Gastrocnemius medialis (tissue), 4 donors: ENCODE results near the gene ALDH3B1. TPM values are rescaled to one million over a fixed set of nuclear protein-coding genes. Genes with fewer than 3 reads are reported as not detected.

Experiments
- ATAC-seq, 2 donors: fragments of 150-250 bp; one replicate each; pipeline ENCODE4 v1.9.1; 2016
- DNase-seq, 2 donors: peaks; one replicate each; pipeline ENCODE4 v3.0.0-alpha.2; 2019
- H3K27ac ChIP-seq, 4 donors: fragments of 200-600 bp; sonication (generic); 1 replicate in 1 of 4; 2 replicates in 3 of 4; pipeline ENCODE4 v1.5.1; 2016 to 2018; ENCODE audit warnings: mild to moderate bottlenecking in 2 of 4, moderate library complexity in 1 of 4
- H3K27me3 ChIP-seq, 3 donors: fragments of 200-600 bp; sonication (generic) in 2 of 3; 1 replicate in 1 of 3; 2 replicates in 2 of 3; pipeline versions ENCODE4 v1.5.1 to v1.6.0; 2016 to 2019; ENCODE audit warnings: mild to moderate bottlenecking in 1 of 3, moderate library complexity in 1 of 3
- H3K36me3 ChIP-seq, 2 donors: fragments of 200-600 bp; sonication (generic) in 1 of 2; one replicate each; pipeline ENCODE4 v1.5.1; 2017 to 2018
- H3K4me1 ChIP-seq, 2 donors: fragments of 200-600 bp; sonication (generic) in 1 of 2; one replicate each; pipeline ENCODE4 v1.5.1; 2016 to 2017; ENCODE audit warnings: mild to moderate bottlenecking in 2 of 2
- H3K4me3 ChIP-seq, 4 donors: fragments of 200-600 bp; sonication (generic) in 3 of 4; 1 replicate in 1 of 4; 2 replicates in 3 of 4; pipeline ENCODE4 v1.5.1; 2016 to 2019; ENCODE audit warnings: mild to moderate bottlenecking in 2 of 4
- H3K9me3 ChIP-seq, 3 donors: fragments of 200-600 bp; sonication (generic) in 2 of 3; 1 replicate in 1 of 3; 2 replicates in 2 of 3; pipeline ENCODE4 v1.5.1; 2016 to 2019
- CTCF ChIP-seq, 5 experiments: fragments of 450-650 bp in 3 of 5; fragments of 200-600 bp in 2 of 5; sonication (generic) in 2 of 5; IDR thresholded peaks in 4 of 5; conservative IDR thresholded peaks in 1 of 5; 1 replicate in 4 of 5; 2 replicates in 1 of 5; pipeline ENCODE4 v1.5.1; 2016 to 2019; ENCODE audit warnings: antibody characterized with exemption in 5 of 5, mild to moderate bottlenecking in 3 of 5, moderate library complexity in 3 of 5
- POLR2A ChIP-seq, 2 donors: fragments of 450-650 bp; IDR thresholded peaks; one replicate each; pipeline ENCODE4 v1.6.1; 2017; ENCODE audit warnings: antibody characterized with exemption in 2 of 2, mild to moderate bottlenecking in 2 of 2, moderate library complexity in 2 of 2
- in situ Hi-C, 4 donors: fragments of 200-750 bp; cut with MboI; loops; one replicate each; pipeline versions ENCODE4 v1.15.0 to v1.8.0; 2017; ENCODE audit warnings: low sequenced_read_pairs in 4 of 4
- intact Hi-C: fragments of 100-400 bp; cut with DNase I; formaldehyde crosslinking; loops from one replicate; pipeline ENCODE4 v1.15.1; 2023; ENCODE audit warnings: low total_unique reads
- total RNA-seq, 4 donors: library from RNA; depleted of rRNA; stranded (reverse); fragments of >200 nt; gene quantifications; one replicate each; pipeline versions ENCODE4 v1.1.0 to v1.2.3, GENCODE V29; 2016

The ALDH3B1 gene
- total RNA-seq, 4 donors from 2014 or later = 2.2 to 5.1 (median 3.6) TPM

GRCh38 chr11:68012044-68012842, 2.1 kb downstream of the ALDH3B1 start:
- no peak overlapping the region for H3K27ac ChIP-seq
- peaks cover 7 to 18% of the 10 kb centered on the region in 2 donors for H3K4me1 ChIP-seq
- no peak for TF ChIP-seq CTCF (IDR thresholded peaks at IDR 0.05 in 4 of 5, conservative IDR thresholded peaks at IDR 0.05 in 1 of 5)
- TF ChIP-seq POLR2A (IDR thresholded peaks at IDR 0.05) = no peak
- in situ Hi-C loops (no loop called here), intact Hi-C loops (no loop called here)
- DNase-seq = no peak
- no peaks in the 10 kb centered on the region for H3K27me3 ChIP-seq
- no peak overlapping the region for H3K4me3 ChIP-seq
- H3K9me3 ChIP-seq = no peaks in the 10 kb centered on the region
- H3K36me3 ChIP-seq = no peaks in the 10 kb centered on the region
- ATAC-seq = no peak

- in situ Hi-C loops (no loop called here), intact Hi-C loops (no loop called here)
- no peak for DNase-seq
- H3K4me1 ChIP-seq = peaks cover 7 to 18% of the 10 kb centered on the region in 2 donors
- H3K9me3 ChIP-seq = no peaks in the 10 kb centered on the region
- TF ChIP-seq CTCF (IDR thresholded peaks at IDR 0.05 in 4 of 5, conservative IDR thresholded peaks at IDR 0.05 in 1 of 5) (no peak), POLR2A (IDR thresholded peaks at IDR 0.05) (no peak)
- ATAC-seq = no peak
- no peak overlapping the region for H3K4me3 ChIP-seq
- H3K27me3 ChIP-seq = no peaks in the 10 kb centered on the region
- no peaks in the 10 kb centered on the region for H3K36me3 ChIP-seq
- H3K27ac ChIP-seq = no peak overlapping the region
These were observed 2.9 kb downstream of the ALDH3B1 start for GRCh38 chr11:68012843-68013610.

- in situ Hi-C loops (no loop called here), intact Hi-C loops (no loop called here)
- Histone ChIP-seq H3K4me3 (no peak overlapping the region), H3K4me1 (peaks cover 7 to 18% of the 10 kb centered on the region in 2 donors), H3K9me3 (no peaks in the 10 kb centered on the region), H3K27ac (no peak overlapping the region), H3K27me3 (no peaks in the 10 kb centered on the region), H3K36me3 (no peaks in the 10 kb centered on the region)
- TF ChIP-seq CTCF (IDR thresholded peaks at IDR 0.05 in 4 of 5, conservative IDR thresholded peaks at IDR 0.05 in 1 of 5) = no peak
- TF ChIP-seq POLR2A (IDR thresholded peaks at IDR 0.05) = no peak
- ATAC-seq = no peak
- DNase-seq = no peak
These were observed 3.6 kb downstream of the ALDH3B1 start for GRCh38 chr11:68013611-68014156.

GRCh38 chr11:68014157-68014946, 4.2 kb downstream of the ALDH3B1 start:
- in situ Hi-C loops (no loop called here), intact Hi-C loops (no loop called here)
- no peaks in the 10 kb centered on the region for H3K9me3 ChIP-seq
- H3K36me3 ChIP-seq = no peaks in the 10 kb centered on the region
- ATAC-seq = no peak
- no peaks in the 10 kb centered on the region for H3K27me3 ChIP-seq
- no peak overlapping the region for H3K4me3 ChIP-seq
- peaks cover 7 to 18% of the 10 kb centered on the region in 2 donors for H3K4me1 ChIP-seq
- TF ChIP-seq POLR2A (IDR thresholded peaks at IDR 0.05) (no peak), CTCF (IDR thresholded peaks at IDR 0.05 in 4 of 5, conservative IDR thresholded peaks at IDR 0.05 in 1 of 5) (no peak)
- no peak overlapping the region for H3K27ac ChIP-seq
- DNase-seq = no peak
